Liver (tissue), 9 donors: ENCODE results near the gene UBA3. TPM values are rescaled to one million over a fixed set of nuclear protein-coding genes. Genes with fewer than 3 reads are reported as not detected.

Experiments used
- DNase-seq: peaks from one replicate; pipeline ENCODE4 v3.0.0-alpha.2; 2017; ENCODE audit warnings: low spot score
- H3K27ac ChIP-seq, 2 donors: one replicate each; pipeline ENCODE4 v1.7.0; 2013; ENCODE audit warnings: inconsistent platforms in 2 of 2, low read length in 2 of 2, control low read depth in 1 of 2, low read depth in 1 of 2, mild to moderate bottlenecking in 1 of 2
- H3K27me3 ChIP-seq, 4 donors: one replicate each; pipeline versions ENCODE4 v1.6.1 to v1.7.0; 2013; ENCODE audit warnings: low read length in 3 of 4, inconsistent platforms in 1 of 4, mild to moderate bottlenecking in 1 of 4, moderate library complexity in 1 of 4; ENCODE audit not compliant: control insufficient read depth in 4 of 4, insufficient read depth in 4 of 4
- H3K36me3 ChIP-seq, 4 donors: one replicate each; pipeline versions ENCODE4 v1.6.1 to v1.7.0; 2013; ENCODE audit warnings: low read length in 3 of 4, mild to moderate bottlenecking in 3 of 4, low read depth in 1 of 4, moderate library complexity in 1 of 4; ENCODE audit not compliant: control insufficient read depth in 4 of 4, insufficient read depth in 3 of 4
- H3K4me1 ChIP-seq, 4 donors: one replicate each; pipeline versions ENCODE4 v1.6.1 to v1.7.0; 2013; ENCODE audit warnings: low read length in 3 of 4, mild to moderate bottlenecking in 3 of 4, moderate library complexity in 1 of 4; ENCODE audit not compliant: control insufficient read depth in 4 of 4, insufficient read depth in 4 of 4
- H3K4me3 ChIP-seq, 3 donors: one replicate each; pipeline versions ENCODE4 v1.6.1 to v1.7.0; 2013; ENCODE audit warnings: low read length in 3 of 3, control low read depth in 1 of 3, low read depth in 1 of 3, mild to moderate bottlenecking in 1 of 3
- H3K9ac ChIP-seq, 2 donors: one replicate each; pipeline ENCODE4 v1.7.0; 2013; ENCODE audit warnings: low read length in 2 of 2, mild to moderate bottlenecking in 2 of 2, moderate library complexity in 2 of 2, control low read depth in 1 of 2, low read depth in 1 of 2
- H3K9me3 ChIP-seq, 4 donors: one replicate each; pipeline versions ENCODE4 v1.6.1 to v1.7.0; 2013; ENCODE audit warnings: low read length in 3 of 4; ENCODE audit not compliant: control insufficient read depth in 4 of 4
- ATF3 ChIP-seq: IDR thresholded peaks from 2 replicates; pipeline ENCODE4 v1.6.1; 2016; ENCODE audit warnings: antibody characterized with exemption
- CTCF ChIP-seq: fragments of 150-350 bp; IDR thresholded peaks from 2 replicates; pipeline ENCODE4 v1.5.1; 2017; ENCODE audit warnings: improper control_type of control experiment, low read depth, low read length; ENCODE audit not compliant: missing input control
- EGR1 ChIP-seq, 2 donors: IDR thresholded peaks; 2 replicates each; pipeline ENCODE4 v1.6.1; 2016 to 2018; ENCODE audit warnings: antibody characterized with exemption in 2 of 2, low read depth in 2 of 2
- FOXA1 ChIP-seq: IDR thresholded peaks from 2 replicates; pipeline ENCODE4 v1.6.1; 2016; ENCODE audit warnings: antibody characterized with exemption
- FOXA2 ChIP-seq: IDR thresholded peaks from 2 replicates; pipeline ENCODE4 v1.6.1; 2016; ENCODE audit warnings: antibody characterized with exemption
- GABPA ChIP-seq, 2 donors: IDR thresholded peaks in 1 of 2; conservative IDR thresholded peaks in 1 of 2; 2 replicates each; pipeline ENCODE4 v1.6.1; 2016; ENCODE audit warnings: antibody characterized with exemption in 2 of 2, mild to moderate bottlenecking in 1 of 2, moderate library complexity in 1 of 2
- HNF4A ChIP-seq, 2 donors: conservative IDR thresholded peaks; 2 replicates each; pipeline ENCODE4 v1.6.1; 2016; ENCODE audit warnings: antibody characterized with exemption in 2 of 2, mild to moderate bottlenecking in 2 of 2
- HNF4G ChIP-seq: IDR thresholded peaks from 2 replicates; pipeline ENCODE4 v1.6.1; 2016; ENCODE audit warnings: antibody characterized with exemption
- JUND ChIP-seq, 2 donors: IDR thresholded peaks; 2 replicates each; pipeline ENCODE4 v1.6.1; 2016; ENCODE audit warnings: antibody characterized with exemption in 2 of 2
- MAX ChIP-seq: IDR thresholded peaks from 2 replicates; pipeline ENCODE4 v1.6.1; 2016; ENCODE audit warnings: antibody characterized with exemption
- NR2F2 ChIP-seq: IDR thresholded peaks from 2 replicates; pipeline ENCODE4 v1.6.1; 2016; ENCODE audit warnings: antibody characterized with exemption
- RAD21 ChIP-seq, 2 donors: IDR thresholded peaks; 2 replicates each; pipeline ENCODE4 v1.6.1; 2016; ENCODE audit warnings: antibody characterized with exemption in 2 of 2, mild to moderate bottlenecking in 2 of 2
- REST ChIP-seq: IDR thresholded peaks from 2 replicates; pipeline ENCODE4 v1.6.1; 2016; ENCODE audit warnings: antibody characterized with exemption, mild to moderate bottlenecking
- RXRA ChIP-seq, 2 donors: IDR thresholded peaks; 2 replicates each; pipeline ENCODE4 v1.6.1; 2017 to 2018; ENCODE audit warnings: antibody characterized with exemption in 2 of 2, mild to moderate bottlenecking in 1 of 2
- SP1 ChIP-seq: IDR thresholded peaks from 2 replicates; pipeline ENCODE4 v1.6.1; 2018; ENCODE audit warnings: antibody characterized with exemption, mild to moderate bottlenecking
- TAF1 ChIP-seq: conservative IDR thresholded peaks from 2 replicates; pipeline ENCODE4 v1.6.1; 2016; ENCODE audit warnings: antibody characterized with exemption, mild to moderate bottlenecking
- YY1 ChIP-seq: IDR thresholded peaks from 2 replicates; pipeline ENCODE4 v1.6.1; 2016; ENCODE audit warnings: antibody characterized with exemption, mild to moderate bottlenecking
- ZBTB33 ChIP-seq: IDR thresholded peaks from 2 replicates; pipeline ENCODE4 v1.6.1; 2016; ENCODE audit warnings: antibody characterized with exemption
- WGBS: extraction: QIAGEN DNeasy Blood & Tissue Kit; methylation state at CpG from one replicate; pipeline ENCODE4 v1.1.7; 2013; 5-methylcytosine and 5-hydroxymethylcytosine counted together
- polyA plus RNA-seq, 2 donors: library from polyadenylated mRNA; stranded (reverse) in 1 of 2; unstranded in 1 of 2; fragments of 200-250 nt in 1 of 2; fragments of >200 nt in 1 of 2; fragmentation: Nextera tagmentation in 1 of 2; extraction: Ambion mirVana in 1 of 2; gene quantifications; one replicate each; pipeline versions ENCODE4 v1.2.1 to v1.2.3, GENCODE V29; 2013 to 2015
- total RNA-seq, 2 donors: library from RNA; depleted of rRNA; stranded (reverse); fragments of >200 nt; gene quantifications; one replicate each; pipeline ENCODE4 v1.2.3, GENCODE V29; 2014
- donor health status: healthy.
- donor health status: healthy.
- donor health status: healthy.
- donor health status: healthy.
- donor health status: healthy.

UBA3 gene
- total and polyA plus RNA-seq, 4 donors: 13.1 to 34.4 (median 26.4) TPM

- Histone ChIP-seq H3K4me3 (no peak overlapping the region), H3K27ac (no peak overlapping the region), H3K9me3 (no peaks in the 10 kb centered on the region), H3K4me1 (no peaks in the 10 kb centered on the region), H3K27me3 (no peaks in the 10 kb centered on the region), H3K9ac (no peak overlapping the region), H3K36me3 (no peaks in the 10 kb centered on the region)
- 89% methylated on average over 5 of the region's 5 CpGs for WGBS
- TF ChIP-seq YY1: no peak
- no peak for TF ChIP-seq GABPA (IDR thresholded peaks at IDR 0.05 in 1 of 2, conservative IDR thresholded peaks at IDR 0.05 in 1 of 2)
- TF ChIP-seq SP1: no peak
- TF ChIP-seq HNF4A (conservative IDR thresholded peaks at IDR 0.05): no peak
- DNase-seq: no peak
Measured at GRCh38 chr3:69119681-69120080, 39.5 kb upstream of the UBA3 start.

- no peaks in the 10 kb centered on the region for H3K9me3 ChIP-seq
- no peak overlapping the region for H3K9ac ChIP-seq
- H3K27me3 ChIP-seq: no peaks in the 10 kb centered on the region
- no peaks in the 10 kb centered on the region for H3K36me3 ChIP-seq
- no peak overlapping the region for H3K27ac ChIP-seq
- TF ChIP-seq RXRA (IDR thresholded peaks at IDR 0.05) (no peak), YY1 (no peak), REST (no peak), SP1 (no peak), JUND (IDR thresholded peaks at IDR 0.05) (no peak), MAX (no peak), RAD21 (IDR thresholded peaks at IDR 0.05) (no peak), NR2F2 (no peak), FOXA1 (no peak), CTCF (no peak), GABPA (IDR thresholded peaks at IDR 0.05 in 1 of 2, conservative IDR thresholded peaks at IDR 0.05 in 1 of 2) (no peak), TAF1 (no peak), HNF4G (no peak), ATF3 (no peak), ZBTB33 (no peak), EGR1 (IDR thresholded peaks at IDR 0.05; ENCODE audit: low read depth in 2 of 2) (no peak), HNF4A (conservative IDR thresholded peaks at IDR 0.05) (no peak), FOXA2 (no peak)
- no peak overlapping the region for H3K4me3 ChIP-seq
- 85% methylated on average over 6 of the region's 6 CpGs for WGBS
- no peaks in the 10 kb centered on the region for H3K4me1 ChIP-seq
- no peak for DNase-seq
Measured at GRCh38 chr3:69119138-69119537, 39.0 kb upstream of the UBA3 start.
